Measurements from ENCODE around the gene PRRT1B.

PRRT1B gene

GRCh38 chr9:131601683-131602181 is 56.4 kb downstream of the PRRT1B start:
- no peak for DNase-seq

GRCh38 chr9:131603199-131603598 is 57.9 kb downstream of the PRRT1B start:
- DNase-seq, result no peak

GRCh38 chr9:131603711-131604439 is 58.6 kb downstream of the PRRT1B start:
- no peak for DNase-seq

GRCh38 chr9:131605770-131606590 is 60.7 kb downstream of the PRRT1B start:
- no peak for DNase-seq

- DNase-seq, result no peak
These were observed 61.7 kb downstream of the PRRT1B start for GRCh38 chr9:131606896-131607567.

- no peak for DNase-seq
These were observed 62.3 kb downstream of the PRRT1B start for GRCh38 chr9:131607591-131607990.

GRCh38 chr9:131608493-131609037 is 63.2 kb downstream of the PRRT1B start:
- DNase-seq, result peak; percentile 72
